HEK293T (cell line): Measurements from ENCODE around the gene HOXA6.

Experiments used
- BHLHE40 ChIP-seq: fragments of 450-650 bp; IDR thresholded peaks from 2 replicates; pipeline ENCODE4 v1.6.1; 2016; ENCODE audit warnings: mild to moderate bottlenecking, moderate library complexity, borderline replicate concordance
- FOXM1 ChIP-seq: fragments of 450-650 bp; IDR thresholded peaks from 2 replicates; pipeline ENCODE4 v1.6.1; 2017; ENCODE audit warnings: mild to moderate bottlenecking, borderline replicate concordance
- NFRKB ChIP-seq: fragments of 450-650 bp; IDR thresholded peaks from 2 replicates; pipeline ENCODE4 v1.6.1; 2016; ENCODE audit warnings: mild to moderate bottlenecking, moderate library complexity
- SP1 ChIP-seq: fragments of 450-650 bp; IDR thresholded peaks from 2 replicates; pipeline ENCODE4 v1.6.1; 2017

GRCh38 chr7:27185013-27185853, 37.7 kb upstream of the HOXA6 start, which contains the start of gene HOXA11:
- TF ChIP-seq FOXM1: no peak
- TF ChIP-seq SP1: no peak
- no peak for TF ChIP-seq BHLHE40
- TF ChIP-seq NFRKB: no peak
